Hematopoietic multipotent progenitor cell treated with erythropoietin and hydrocortisone succinate and interleukin-3 and kit ligand, for 4 days (in vitro differentiated cells): Measurements from ENCODE around the gene TMEM238.

Experiments used
- DNase-seq: peaks from one replicate; pipeline ENCODE4 v3.0.0-alpha.2; 2015

The TMEM238 gene

DNA sequence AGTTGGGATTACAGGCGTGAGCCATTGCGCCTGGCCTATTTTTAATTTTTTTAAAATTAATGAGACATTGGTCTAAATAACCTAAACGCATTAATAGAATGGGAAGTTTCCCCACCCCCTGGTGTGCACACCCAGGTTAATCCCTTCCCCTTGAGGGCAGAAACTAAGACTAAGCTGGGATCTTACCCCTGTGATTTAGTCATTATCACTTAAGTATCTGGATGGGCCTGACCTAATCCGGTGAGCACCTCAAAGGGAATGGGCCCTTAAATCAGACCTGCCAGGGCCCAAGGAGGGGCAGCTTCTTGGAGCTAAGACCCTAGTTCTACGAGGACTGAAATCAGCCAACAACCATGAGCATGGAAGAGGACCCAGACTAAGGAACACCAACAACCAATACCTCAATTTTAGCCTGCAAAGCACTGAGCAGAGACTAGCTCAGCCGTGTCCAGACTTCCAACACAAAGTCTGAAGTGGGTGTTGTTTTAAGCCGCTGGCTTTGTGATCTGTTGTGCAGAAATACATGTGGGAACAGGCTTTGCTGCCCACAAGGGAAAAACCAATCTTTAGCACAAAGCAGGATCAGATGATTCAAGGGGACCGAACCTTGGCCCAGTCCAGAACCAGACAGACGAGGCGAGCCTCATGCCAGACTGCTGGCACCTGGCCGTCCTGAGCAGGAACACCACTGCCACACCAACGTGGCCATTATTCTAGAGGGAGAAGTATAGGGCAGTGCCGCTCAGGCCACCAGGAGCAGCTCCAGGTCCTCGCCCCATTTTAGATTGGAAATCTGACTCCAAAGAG lies 16.4 kb upstream of the TMEM238 start:
- no peak for DNase-seq

DNA sequence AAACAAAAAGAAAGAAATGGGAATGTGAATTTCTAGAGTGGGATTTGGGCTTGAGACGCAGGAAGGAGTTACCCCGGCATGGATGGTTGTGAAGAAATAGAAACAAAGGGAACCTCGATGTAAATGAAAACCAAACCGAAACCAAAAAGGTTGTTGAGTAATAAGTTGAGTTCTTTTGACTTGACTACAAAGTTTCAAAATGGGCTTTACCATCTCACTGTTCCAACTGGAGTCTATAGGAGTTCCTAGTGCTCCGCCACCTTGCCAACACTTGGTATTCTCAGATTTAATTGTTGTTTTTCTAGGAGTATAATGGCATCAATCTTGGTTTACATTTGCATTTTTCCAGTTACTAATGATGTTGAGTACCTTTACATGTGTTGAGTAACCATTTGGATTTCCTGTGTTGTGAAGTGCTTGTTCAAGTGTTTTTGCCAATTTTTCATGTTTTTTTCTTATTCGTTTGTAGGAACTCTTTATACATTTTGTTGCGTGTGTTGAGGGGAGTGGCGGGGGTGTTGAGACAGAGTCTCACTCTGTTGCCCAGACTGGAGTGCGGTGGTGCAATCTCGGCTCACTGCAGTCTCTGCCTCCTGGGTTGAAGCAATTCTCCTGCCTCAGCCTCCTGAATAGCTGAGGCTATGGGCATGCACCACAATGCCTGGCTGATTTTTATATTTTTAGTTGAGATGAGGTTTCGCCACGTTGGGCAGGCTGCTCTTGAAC lies 14.3 kb upstream of the TMEM238 start:
- no peak for DNase-seq

DNA sequence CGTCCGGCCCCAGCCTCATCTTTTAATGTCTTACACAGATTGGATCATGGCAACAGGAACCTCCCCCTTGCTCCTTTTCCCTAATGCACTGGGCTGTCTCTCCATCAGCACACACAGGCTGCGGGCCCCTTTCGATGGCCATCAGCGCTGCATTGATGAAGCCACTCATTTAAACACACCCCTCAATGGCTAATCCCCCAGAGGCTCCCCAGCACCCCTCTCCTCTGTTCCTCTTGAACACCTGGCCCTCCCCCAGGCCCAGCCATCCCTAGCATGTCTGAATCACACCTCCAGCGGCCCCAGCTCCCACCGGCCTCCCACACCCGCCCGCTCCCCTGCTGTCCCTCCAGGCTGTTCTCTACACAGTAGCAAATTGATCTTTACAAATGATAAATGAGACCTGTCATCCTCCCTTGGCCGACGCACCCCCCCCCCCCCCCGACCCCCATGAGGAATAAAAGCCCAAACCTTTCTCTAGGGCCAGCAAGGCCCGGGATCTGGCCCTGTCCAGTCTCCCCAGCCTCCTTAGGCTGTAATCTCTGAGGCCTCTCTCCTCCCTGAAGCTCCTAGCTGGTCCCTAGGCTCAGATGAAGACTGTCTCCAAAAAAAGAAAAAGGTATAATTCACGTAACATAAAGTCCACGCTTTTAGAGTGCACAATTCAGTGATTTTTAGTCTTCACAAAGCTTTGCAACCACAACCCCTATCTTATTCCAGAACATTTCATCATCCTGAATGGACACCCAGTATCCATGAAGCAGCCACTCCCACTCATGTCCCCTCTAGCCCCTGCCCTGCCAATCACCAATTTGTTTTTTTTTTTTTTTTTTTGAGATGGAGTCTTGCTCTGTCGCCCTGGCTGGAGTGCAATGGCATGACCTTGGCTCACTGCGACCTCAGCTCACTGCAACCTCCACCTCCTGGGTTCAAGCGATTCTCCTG lies 9.0 kb upstream of the TMEM238 start:
- DNase-seq: no peak

DNA sequence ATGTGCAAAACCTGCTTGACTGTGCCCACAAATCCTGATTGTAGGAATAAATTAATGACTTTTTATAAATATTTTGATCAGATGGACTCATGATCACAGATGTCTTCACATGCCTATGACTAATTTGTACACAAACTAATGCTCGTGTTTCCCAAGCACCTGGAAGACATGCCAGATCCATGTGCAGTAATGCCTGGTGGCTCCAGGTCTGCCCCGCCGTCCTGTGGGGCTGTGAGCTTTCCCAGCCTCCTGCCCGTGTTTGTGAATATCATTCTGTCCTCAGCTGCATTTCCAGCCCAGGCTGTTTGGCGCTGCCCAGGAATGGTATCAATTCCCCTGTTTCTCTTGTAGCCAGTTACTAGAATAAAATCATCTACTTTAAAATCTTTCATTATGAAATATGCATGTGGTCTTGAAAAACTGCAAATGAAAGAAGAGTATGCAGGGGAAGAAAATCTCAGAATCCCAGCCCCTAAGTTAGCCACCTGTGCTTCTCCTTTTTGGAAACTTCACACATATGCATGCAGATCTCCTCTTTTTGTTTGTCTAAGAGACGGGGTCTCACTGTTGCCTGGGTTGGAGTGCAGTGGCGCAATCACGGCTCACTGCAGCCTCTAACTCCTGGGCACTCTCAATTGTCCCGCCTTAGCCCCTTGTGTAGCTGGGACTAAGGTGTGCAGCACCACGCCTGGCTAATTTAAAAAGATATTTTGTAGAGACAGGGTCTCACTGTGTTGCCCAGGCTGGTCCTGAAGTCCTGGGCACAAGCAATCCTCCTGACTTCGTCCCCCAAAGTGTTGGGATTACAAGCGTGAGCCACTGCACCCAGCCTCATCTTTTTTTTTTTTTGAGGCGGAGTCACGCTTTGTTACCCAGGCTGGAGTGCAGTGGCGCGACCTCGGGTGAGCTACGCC lies 7.9 kb upstream of the TMEM238 start:
- DNase-seq: no peak

DNA sequence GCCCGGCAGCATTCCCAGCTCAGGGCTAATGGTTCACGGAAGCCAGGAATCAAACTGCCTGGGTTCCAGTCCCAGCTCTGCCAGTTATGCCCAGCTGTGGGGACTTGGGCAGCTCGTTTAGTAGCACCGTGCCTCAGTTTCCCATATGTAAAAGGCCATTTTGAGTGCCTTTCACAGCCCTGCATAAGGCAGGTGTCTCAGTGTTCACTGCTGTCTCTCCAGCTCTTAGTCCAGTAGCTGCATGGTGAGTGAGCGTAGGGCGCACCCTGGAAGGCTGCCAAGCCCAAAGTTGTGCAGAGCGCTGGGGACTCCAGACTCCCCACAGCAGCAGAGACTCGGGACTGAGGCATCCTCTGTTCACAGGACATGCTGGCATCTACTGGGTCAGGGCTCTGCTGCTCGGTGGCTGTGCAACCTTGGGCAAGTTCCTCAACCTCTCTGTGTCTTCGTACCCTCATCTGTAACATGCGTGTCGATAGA lies 7.1 kb upstream of the TMEM238 start:
- peak; percentile 65 for DNase-seq

- DNase-seq: peak; percentile 40
These were observed 6.4 kb upstream of the TMEM238 start for GRCh38 chr19:55390461-55390880.

DNA sequence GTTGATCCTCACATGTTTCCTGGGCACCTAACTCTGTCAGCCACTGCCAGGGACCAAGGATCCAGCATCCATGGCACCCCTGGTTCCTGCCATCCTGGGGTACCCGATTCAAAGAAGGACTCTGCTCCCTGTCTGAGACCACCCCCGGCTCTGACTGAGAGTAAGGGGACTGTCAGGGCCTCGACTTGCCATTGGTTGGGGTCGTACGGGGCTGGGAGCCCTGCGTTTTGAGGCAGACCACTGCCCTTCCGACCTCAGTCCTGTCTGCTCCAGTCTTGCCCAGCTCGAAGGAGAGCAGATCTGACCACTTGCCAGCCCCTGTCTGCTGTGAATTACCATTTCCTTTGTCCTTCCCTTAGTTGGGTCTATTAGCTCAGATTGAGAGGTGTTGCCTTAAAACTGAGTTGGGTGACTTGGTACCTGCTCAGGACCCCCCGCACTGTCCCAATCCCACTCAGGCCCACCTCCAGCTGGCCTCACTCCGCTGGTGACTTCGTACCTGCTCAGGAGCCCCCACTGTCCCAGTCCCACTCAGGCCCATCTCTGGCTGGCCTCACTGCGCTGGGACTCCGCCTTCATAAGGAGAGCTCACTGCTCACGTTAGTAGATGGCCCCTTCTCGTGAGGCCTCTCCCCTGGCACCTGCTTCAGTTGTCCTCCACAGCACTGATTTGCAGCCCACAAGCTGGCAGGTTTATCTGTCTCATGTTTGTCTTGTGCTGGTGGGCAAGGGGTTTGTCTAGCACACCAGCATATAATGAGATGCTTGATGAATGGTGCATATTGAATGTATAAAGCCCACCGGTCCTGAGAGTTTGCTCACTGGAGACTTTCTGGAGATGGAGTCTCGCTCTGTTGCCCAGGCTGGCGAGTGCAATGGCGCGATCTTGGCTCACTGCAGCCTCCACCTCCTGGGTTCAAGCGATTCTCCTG lies 5.6 kb upstream of the TMEM238 start:
- DNase-seq: no peak

DNA sequence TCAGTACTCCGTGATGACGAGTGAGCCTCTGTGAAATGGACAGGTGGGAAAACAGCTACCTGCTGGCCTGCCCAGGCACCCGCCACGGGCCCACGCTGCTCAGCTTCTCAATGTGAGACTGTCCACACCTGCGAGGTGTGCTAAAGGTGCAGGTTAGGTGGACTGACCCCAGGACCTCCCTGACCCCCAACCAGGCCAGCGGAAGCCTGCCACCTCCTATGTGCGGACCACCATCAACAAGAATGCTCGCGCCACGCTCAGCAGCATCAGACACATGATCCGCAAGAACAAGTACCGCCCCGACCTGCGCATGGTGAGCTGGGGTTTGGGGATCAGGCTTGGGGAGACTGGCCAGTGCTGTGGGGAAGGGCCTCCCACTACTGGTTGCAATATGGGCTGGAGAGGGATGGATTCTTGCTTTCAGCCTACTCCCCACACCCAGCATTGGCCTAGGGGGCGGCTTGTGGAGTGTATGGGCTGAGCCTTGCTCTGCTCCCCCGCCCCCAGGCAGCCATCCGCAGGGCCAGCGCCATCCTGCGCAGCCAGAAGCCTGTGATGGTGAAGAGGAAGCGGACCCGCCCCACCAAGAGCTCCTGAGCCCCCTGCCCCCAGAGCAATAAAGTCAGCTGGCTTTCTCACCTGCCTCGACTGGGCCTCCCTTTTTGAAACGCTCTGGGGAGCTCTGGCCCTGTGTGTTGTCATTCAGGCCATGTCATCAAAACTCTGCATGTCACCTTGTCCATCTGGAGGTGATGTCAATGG lies 3.8 kb upstream of the TMEM238 start:
- DNase-seq: no peak

DNA sequence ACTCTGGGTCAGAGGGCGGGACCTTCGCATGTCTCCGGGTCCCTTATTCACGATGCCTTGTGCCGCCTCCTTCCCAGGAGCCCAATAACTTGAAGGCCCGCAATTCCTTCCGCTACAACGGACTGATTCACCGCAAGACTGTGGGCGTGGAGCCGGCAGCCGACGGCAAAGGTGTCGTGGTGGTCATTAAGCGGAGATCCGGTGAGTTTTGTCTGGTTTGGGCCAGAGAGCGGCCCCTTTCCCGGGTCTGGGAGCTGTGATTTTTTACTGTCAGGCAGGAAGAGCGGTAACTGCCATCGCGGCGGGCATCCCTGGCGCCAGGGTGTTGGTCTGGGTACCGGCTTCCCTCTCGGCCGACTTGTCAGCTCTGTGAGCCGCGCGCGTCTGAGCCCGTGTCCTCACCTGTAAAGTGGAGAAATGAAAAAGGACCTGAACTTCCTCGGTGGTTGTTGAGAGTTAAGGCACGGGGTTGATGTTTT lies 2.4 kb upstream of the TMEM238 start:
- DNase-seq: no peak

DNA sequence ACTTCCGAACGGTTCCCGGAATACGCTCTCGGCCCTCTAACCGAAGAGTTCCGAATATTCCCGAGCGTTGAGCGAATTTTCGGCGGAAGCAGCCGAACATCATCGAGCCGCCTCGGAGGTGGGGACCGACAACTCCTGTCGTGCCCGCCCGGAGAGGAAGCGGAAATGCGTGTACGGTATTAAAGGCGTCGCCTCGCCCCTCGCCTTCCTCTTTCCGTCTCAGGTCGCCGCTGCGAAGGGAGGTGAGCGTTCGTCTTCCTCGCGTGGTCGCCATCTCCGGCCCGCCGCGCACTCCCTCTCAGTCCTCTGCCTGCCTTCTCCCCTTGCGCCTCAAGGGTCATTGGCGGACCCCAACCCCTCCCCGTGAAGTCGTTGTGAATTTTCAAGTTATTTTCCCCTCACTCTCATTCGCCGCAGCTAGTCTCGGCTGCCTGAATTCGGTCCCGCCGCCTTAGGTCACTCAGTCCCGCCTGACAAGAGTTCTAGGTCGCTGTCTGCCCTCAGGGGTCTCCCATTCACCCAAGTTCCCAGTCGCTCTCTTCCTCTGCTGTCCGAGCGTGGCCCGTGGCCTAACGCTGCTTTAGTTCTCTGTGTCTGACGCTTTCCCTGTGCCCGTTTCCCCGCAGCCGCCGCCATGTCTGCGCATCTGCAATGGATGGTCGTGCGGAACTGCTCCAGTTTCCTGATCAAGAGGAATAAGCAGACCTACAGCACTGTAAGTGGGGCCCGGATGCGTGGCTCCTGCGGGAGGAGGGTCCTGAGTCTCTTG lies 1.8 kb upstream of the TMEM238 start, which contains the start of gene RPL28:
TSS of gene RPL28 (plus strand) at position 209 of the 769 bp plus-strand sequence. CDS start at position 635, 426 bp downstream.
- peak; percentile 100 for DNase-seq

GRCh38 chr19:55384920-55385723 lies 1.0 kb upstream of the TMEM238 start:
- peak; percentile 98 for DNase-seq

GRCh38 chr19:55383279-55384130 lies 587 bp downstream of the TMEM238 start:
- peak; percentile 86 for DNase-seq

- no peak for DNase-seq
These were observed 1.5 kb downstream of the TMEM238 start for GRCh38 chr19:55382522-55383054.

- DNase-seq: no peak
These were observed 2.1 kb downstream of the TMEM238 start for GRCh38 chr19:55382013-55382412.

DNA sequence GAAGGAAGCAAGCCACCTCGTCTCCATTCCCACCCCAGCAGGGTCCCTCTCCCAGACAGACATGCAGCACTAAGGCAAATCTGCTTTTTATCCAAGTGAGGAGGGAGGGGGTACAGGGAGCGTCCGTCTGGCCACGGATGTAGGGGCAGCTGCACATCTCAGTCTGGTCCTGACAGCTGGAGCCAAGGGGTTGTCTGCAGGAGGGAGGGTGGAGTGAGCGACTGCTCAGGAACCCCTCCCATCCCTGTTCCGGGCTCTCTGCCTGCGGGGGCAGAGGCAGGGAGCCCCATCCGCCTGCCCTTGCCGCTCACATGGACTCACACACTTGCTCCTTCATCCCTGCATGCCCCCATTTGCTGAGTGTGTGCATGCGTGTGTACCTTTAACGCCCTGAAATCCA lies 4.9 kb downstream of the TMEM238 start:
- DNase-seq: no peak

- no peak for DNase-seq
These were observed 6.5 kb downstream of the TMEM238 start for GRCh38 chr19:55377356-55378131.
